Measurements from ENCODE around the gene LRP5. TPM values are rescaled to one million over a fixed set of nuclear protein-coding genes. Genes with fewer than 3 reads are reported as not detected.

Gene LRP5
- total RNA-seq, 3 donors from 2014 or later, result 23.6 to 48.8 (median 24.5) TPM

DNA sequence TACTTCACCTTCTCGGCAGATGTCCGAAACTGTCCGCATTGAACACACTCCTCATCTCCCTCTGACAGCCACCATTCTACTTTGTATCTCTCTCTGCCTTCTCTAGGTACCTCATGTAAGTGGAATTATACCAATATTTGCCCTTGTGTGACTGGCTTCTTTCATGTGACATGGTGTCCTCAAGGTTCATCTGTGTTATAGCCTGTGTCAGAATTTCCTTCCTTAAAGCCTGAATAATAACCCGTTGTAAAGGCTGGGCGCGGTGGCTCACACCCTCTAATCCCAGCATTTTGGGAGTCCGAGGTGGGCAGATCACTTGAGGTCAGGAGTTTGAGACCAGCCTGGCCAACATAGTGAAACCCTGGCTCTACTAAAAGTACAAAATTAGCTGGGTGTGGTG lies 107.8 kb downstream of the LRP5 start:
- intact Hi-C loops (cut with DNase I; ENCODE audit: low total_unique reads), result no loop called here
- Histone ChIP-seq H3K27me3 (no peaks in the 10 kb centered on the region), H3K27ac (no peak overlapping the region), H3K9me3 (no peaks in the 10 kb centered on the region), H3K4me3 (no peak overlapping the region), H3K36me3 (no peaks in the 10 kb centered on the region), H3K4me1 (no peaks in the 10 kb centered on the region)
- no peak for TF ChIP-seq POLR2AphosphoS5 (IDR thresholded peaks at IDR 0.05)
- no peak for TF ChIP-seq POLR2A (IDR thresholded peaks at IDR 0.05)
- TF ChIP-seq, protein P1, sequence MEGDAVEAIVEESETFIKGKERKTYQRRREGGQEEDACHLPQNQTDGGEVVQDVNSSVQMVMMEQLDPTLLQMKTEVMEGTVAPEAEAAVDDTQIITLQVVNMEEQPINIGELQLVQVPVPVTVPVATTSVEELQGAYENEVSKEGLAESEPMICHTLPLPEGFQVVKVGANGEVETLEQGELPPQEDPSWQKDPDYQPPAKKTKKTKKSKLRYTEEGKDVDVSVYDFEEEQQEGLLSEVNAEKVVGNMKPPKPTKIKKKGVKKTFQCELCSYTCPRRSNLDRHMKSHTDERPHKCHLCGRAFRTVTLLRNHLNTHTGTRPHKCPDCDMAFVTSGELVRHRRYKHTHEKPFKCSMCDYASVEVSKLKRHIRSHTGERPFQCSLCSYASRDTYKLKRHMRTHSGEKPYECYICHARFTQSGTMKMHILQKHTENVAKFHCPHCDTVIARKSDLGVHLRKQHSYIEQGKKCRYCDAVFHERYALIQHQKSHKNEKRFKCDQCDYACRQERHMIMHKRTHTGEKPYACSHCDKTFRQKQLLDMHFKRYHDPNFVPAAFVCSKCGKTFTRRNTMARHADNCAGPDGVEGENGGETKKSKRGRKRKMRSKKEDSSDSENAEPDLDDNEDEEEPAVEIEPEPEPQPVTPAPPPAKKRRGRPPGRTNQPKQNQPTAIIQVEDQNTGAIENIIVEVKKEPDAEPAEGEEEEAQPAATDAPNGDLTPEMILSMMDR (IDR thresholded peaks at IDR 0.05), result no peak
- no peak for DNase-seq (ENCODE audit: low spot score in 2 of 2)

DNA sequence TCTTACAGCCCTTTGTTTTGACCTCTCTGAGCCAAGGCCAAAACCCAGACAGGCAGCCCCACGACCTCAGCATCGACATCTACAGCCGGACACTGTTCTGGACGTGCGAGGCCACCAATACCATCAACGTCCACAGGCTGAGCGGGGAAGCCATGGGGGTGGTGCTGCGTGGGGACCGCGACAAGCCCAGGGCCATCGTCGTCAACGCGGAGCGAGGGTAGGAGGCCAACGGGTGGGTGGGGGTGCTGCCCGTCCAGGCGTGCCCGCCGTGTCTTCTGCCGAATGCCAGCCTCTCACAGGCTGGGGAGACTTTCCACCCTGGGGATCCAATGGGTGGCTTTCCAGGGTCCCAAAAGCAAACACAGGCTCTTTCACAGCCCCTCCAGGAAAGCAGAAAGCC lies 111.1 kb downstream of the LRP5 start:
- no peaks in the 10 kb centered on the region for H3K36me3 ChIP-seq

DNA sequence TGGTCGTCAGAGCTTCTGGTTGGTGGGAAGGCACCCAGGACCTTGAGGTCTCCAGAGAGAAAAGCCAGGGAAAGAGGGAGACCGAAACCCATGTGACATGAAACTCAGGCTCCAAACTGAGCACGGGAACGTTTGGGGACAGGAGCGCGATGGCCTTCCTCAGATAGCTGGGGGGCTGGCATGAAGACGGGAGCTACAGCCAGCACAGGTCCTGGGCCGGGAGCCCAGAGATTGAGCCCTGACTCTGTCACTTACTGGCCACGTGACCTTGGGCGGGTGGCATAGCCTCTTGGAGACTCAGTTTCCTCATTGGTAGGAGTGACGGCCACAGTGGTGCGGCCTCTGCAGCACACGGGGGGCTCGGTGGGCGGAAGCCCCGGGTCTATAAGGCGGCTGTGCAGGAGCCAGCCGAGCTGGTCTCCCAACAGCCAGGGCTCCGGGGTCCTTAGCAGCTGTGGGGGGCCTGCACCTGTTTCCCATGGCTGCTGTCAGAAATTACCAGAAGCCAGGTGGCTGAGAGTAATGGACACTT lies 111.8 kb downstream of the LRP5 start:
- no peak overlapping the region for H3K27ac ChIP-seq
- intact Hi-C loops (cut with DNase I; ENCODE audit: low total_unique reads), result no loop called here
- no peak for TF ChIP-seq POLR2A (IDR thresholded peaks at IDR 0.05)
- no peak for TF ChIP-seq POLR2AphosphoS5 (IDR thresholded peaks at IDR 0.05)
- TF ChIP-seq, protein P1 (IDR thresholded peaks at IDR 0.05), result no peak
- H3K36me3 ChIP-seq, result no peaks in the 10 kb centered on the region
- peaks cover 3 to 5% of the 10 kb centered on the region in 2 donors for H3K9me3 ChIP-seq
- no peaks in the 10 kb centered on the region for H3K4me1 ChIP-seq
- H3K4me3 ChIP-seq, result no peak overlapping the region
- no peak for DNase-seq (ENCODE audit: low spot score in 2 of 2)
- H3K27me3 ChIP-seq, result no peaks in the 10 kb centered on the region

More for the DNA sequence above, 111.1 kb downstream of the LRP5 start:
- intact Hi-C loops (cut with DNase I; ENCODE audit: low total_unique reads), result no loop called here
- Histone ChIP-seq H3K4me1 (no peaks in the 10 kb centered on the region), H3K27me3 (no peaks in the 10 kb centered on the region), H3K27ac (no peak overlapping the region), H3K4me3 (no peak overlapping the region), H3K9me3 (no peaks in the 10 kb centered on the region)
- no peak for DNase-seq (ENCODE audit: low spot score in 2 of 2)
- TF ChIP-seq POLR2A (IDR thresholded peaks at IDR 0.05) (no peak), POLR2AphosphoS5 (IDR thresholded peaks at IDR 0.05) (no peak)
- TF ChIP-seq, protein P1 (IDR thresholded peaks at IDR 0.05), result no peak

DNA sequence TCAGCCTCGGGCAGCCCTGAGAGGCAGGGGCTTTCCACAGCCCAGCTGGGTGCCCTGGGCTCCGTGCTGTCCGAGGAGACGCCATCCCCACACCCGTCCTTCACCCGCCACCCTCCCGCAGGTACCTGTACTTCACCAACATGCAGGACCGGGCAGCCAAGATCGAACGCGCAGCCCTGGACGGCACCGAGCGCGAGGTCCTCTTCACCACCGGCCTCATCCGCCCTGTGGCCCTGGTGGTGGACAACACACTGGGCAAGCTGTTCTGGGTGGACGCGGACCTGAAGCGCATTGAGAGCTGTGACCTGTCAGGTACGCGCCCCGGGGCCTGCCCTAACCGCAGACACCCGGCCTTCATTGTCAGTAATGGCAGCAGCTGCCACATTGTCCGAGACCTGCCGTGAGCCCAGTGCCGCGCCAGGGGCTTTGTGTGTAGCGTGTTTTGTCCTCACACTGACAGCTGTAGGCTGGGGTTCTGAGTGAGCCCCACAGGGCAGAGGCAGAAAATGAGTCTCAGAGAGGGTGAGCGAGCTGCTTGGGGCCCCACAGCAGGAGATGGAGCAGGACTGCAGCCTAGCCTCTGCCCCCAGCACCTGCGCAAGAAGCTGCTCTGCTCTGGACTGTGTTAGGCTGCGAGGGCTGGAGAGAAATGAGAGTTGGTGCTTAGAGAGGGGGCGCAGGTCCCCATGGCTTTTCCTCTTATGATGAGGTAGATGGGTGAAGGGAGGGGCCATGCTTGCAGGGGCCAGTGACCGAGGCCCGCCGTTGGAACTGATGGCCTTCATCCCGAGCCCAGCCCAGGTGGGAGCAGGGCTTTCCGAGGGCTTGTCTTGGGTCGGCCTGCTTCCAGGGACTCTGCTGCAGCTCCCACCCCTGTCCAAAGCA lies 112.8 kb downstream of the LRP5 start:
- no peaks in the 10 kb centered on the region for H3K4me1 ChIP-seq
- H3K27ac ChIP-seq, result no peak overlapping the region
- H3K9me3 ChIP-seq, result peaks cover 12 to 14% of the 10 kb centered on the region in 2 donors
- no peaks in the 10 kb centered on the region for H3K27me3 ChIP-seq
- intact Hi-C loops (cut with DNase I; ENCODE audit: low total_unique reads), result no loop called here
- H3K4me3 ChIP-seq, result no peak overlapping the region
- peaks cover 7% of the 10 kb centered on the region for H3K36me3 ChIP-seq
- DNase-seq (ENCODE audit: low spot score in 2 of 2), result no peak
- no peak for TF ChIP-seq POLR2AphosphoS5 (IDR thresholded peaks at IDR 0.05)
- TF ChIP-seq, protein P1 (IDR thresholded peaks at IDR 0.05), result no peak
- no peak for TF ChIP-seq POLR2A (IDR thresholded peaks at IDR 0.05)

DNA sequence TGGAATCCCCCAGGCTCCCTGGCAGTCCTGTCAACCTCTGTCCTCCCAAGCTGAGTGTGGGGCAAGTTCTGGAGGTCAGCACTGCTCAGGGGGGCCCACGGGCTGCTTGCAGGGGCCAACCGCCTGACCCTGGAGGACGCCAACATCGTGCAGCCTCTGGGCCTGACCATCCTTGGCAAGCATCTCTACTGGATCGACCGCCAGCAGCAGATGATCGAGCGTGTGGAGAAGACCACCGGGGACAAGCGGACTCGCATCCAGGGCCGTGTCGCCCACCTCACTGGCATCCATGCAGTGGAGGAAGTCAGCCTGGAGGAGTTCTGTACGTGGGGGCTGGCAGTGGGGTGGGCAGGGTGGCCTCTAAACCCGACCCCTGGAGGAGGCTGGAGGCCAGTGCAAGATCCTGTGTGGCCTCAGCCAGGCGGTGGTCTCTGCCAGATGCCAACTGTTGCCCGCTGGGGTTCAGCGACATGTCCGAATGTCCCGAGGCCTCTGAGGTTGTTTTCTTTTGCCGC lies 113.5 kb downstream of the LRP5 start:
- TF ChIP-seq POLR2AphosphoS5 (IDR thresholded peaks at IDR 0.05) (no peak), POLR2A (IDR thresholded peaks at IDR 0.05) (no peak)
- TF ChIP-seq, protein P1 (IDR thresholded peaks at IDR 0.05), result no peak
- intact Hi-C loops (cut with DNase I; ENCODE audit: low total_unique reads), result no loop called here
- no peaks in the 10 kb centered on the region for H3K4me1 ChIP-seq

More for the DNA sequence above, 113.5 kb downstream of the LRP5 start:
- H3K36me3 ChIP-seq, result peaks cover 7% of the 10 kb centered on the region
- DNase-seq (ENCODE audit: low spot score in 2 of 2), result no peak
- no peak overlapping the region for H3K27ac ChIP-seq
- no peaks in the 10 kb centered on the region for H3K27me3 ChIP-seq
- H3K4me3 ChIP-seq, result no peak overlapping the region
- H3K9me3 ChIP-seq, result peaks cover 12 to 14% of the 10 kb centered on the region in 2 donors
